K562 (cell line): ENCODE data around the gene PHLDB2. TPM values are rescaled to one million over a fixed set of nuclear protein-coding genes. Genes with fewer than 3 reads are reported as not detected.

Experiments used
- ARNT ChIP-seq, 2 experiments: fragments of 450-650 bp; IDR thresholded peaks; 2 replicates each; pipeline ENCODE4 v1.6.1; 2016; ENCODE audit warnings: mild to moderate bottlenecking in 1 of 2
- ATF1 ChIP-seq, 2 experiments: fragments of 450-650 bp in 1 of 2; IDR thresholded peaks; 2 replicates each; pipeline ENCODE4 v1.6.1; 2016; ENCODE audit warnings: missing compliant biosample characterization in 1 of 2, missing genetic modification characterization in 1 of 2
- E2F3 ChIP-seq: fragments of 250-450 bp; sonication (Bioruptor Pico); IDR thresholded peaks from 2 replicates; pipeline ENCODE4 v1.4.0; 2020; ENCODE audit warnings: mild to moderate bottlenecking
- FOXA1 ChIP-seq: fragments of 450-650 bp; IDR thresholded peaks from 2 replicates; pipeline ENCODE4 v1.6.1; 2016; ENCODE audit warnings: mild to moderate bottlenecking, borderline replicate concordance
- HCFC1 ChIP-seq: IDR thresholded peaks from 2 replicates; pipeline ENCODE4 v1.6.1; 2012; ENCODE audit warnings: low read depth, low read length, improper control_type of control experiment
- HMGN3 ChIP-seq: IDR thresholded peaks from 2 replicates; pipeline ENCODE4 v1.6.1; 2011; ENCODE audit warnings: borderline replicate concordance, low read depth, mild to moderate bottlenecking, mixed read lengths, low read length; ENCODE audit not compliant: insufficient read length; ENCODE audit errors: extremely low read depth
- NFRKB ChIP-seq: fragments of 450-650 bp; IDR thresholded peaks from 2 replicates; pipeline ENCODE4 v1.6.1; 2016; ENCODE audit warnings: low read depth
- POLR2G ChIP-seq: fragments of 200-400 bp; formaldehyde crosslinking; IDR thresholded peaks from 2 replicates; pipeline ENCODE4 v1.6.1; 2017; ENCODE audit warnings: low read depth, mild to moderate bottlenecking, antibody characterized with exemption, low read length, moderate library complexity
- RBBP5 ChIP-seq: fragments of 200-600 bp; sonication (generic); IDR thresholded peaks from 2 replicates; pipeline ENCODE4 v1.6.1; 2012; ENCODE audit warnings: borderline replicate concordance, mild to moderate bottlenecking, low read length, control low read depth, inconsistent platforms; ENCODE audit not compliant: insufficient read depth, poor library complexity, severe bottlenecking
- SMARCB1 ChIP-seq: IDR thresholded peaks from 2 replicates; pipeline ENCODE4 v1.6.1; 2011; ENCODE audit warnings: improper control_type of control experiment, low read depth; ENCODE audit not compliant: insufficient read length
- SUPT5H ChIP-seq: fragments of 450-650 bp; IDR thresholded peaks from 2 replicates; pipeline ENCODE4 v1.6.1; 2016
- ZFX ChIP-seq: sonication (generic); formaldehyde crosslinking; IDR thresholded peaks from 2 replicates; pipeline ENCODE4 v1.8.0; 2022; ENCODE audit warnings: mild to moderate bottlenecking, missing genetic modification reagents, moderate library complexity
- ZNF224 ChIP-seq: sonication (generic); formaldehyde crosslinking; IDR thresholded peaks from 2 replicates; pipeline ENCODE4 v1.8.0; 2022; ENCODE audit warnings: mild to moderate bottlenecking, missing genetic modification reagents
- polyA plus RNA-seq, 8 experiments: library from polyadenylated mRNA; depleted of rRNA in 4 of 8; stranded (reverse) in 5 of 8; unstranded in 3 of 8; fragments of >200 nt; fragmentation: Nextera tagmentation in 2 of 8; fragmentation: Illumina TruSeq in 1 of 8; extraction: Ambion mirVana in 2 of 8; extraction: Trizol in 1 of 8; gene quantifications; 2 replicates each; pipeline versions ENCODE4 v1.2.1 to v1.2.3, GENCODE V29; 2011 to 2014; ENCODE audit warnings: inconsistent platforms in 1 of 8, missing spikeins in 1 of 8
- total RNA-seq, 7 experiments: library from RNA; depleted of rRNA in 6 of 7; stranded (reverse); fragments of >200 nt in 6 of 7; fragmentation: Illumina TruSeq in 2 of 7; extraction: Trizol in 2 of 7; gene quantifications; 2 replicates each; pipeline versions ENCODE4 v1.2.1 to v1.2.3, GENCODE V29; 2011 to 2021; ENCODE audit warnings: low replicate concordance in 1 of 7
- TF ChIP-seq, protein P1 (sequence below): sonication (generic); formaldehyde crosslinking; IDR thresholded peaks from 2 replicates; pipeline ENCODE4 v1.8.0; 2022; ENCODE audit warnings: mild to moderate bottlenecking, missing genetic modification reagents
- TF ChIP-seq, protein P2 (sequence below): fragments of 250-450 bp; sonication (Bioruptor Pico); IDR thresholded peaks from 2 replicates; pipeline ENCODE4 v1.4.0; 2020; ENCODE audit warnings: mild to moderate bottlenecking
- TF ChIP-seq, protein P3 (sequence below): sonication (generic); formaldehyde crosslinking; IDR thresholded peaks from 2 replicates; pipeline ENCODE4 v1.8.0; 2022; ENCODE audit warnings: missing genetic modification reagents, mild to moderate bottlenecking, moderate library complexity, borderline replicate concordance
- TF ChIP-seq, protein P4 (sequence below): fragments of 450-650 bp; IDR thresholded peaks from 2 replicates; pipeline ENCODE4 v1.6.1; 2016
- TF ChIP-seq, protein P5 (sequence below): sonication (generic); formaldehyde crosslinking; IDR thresholded peaks from 2 replicates; pipeline ENCODE4 v1.8.1; 2023; ENCODE audit warnings: mild to moderate bottlenecking, missing genetic modification reagents

The PHLDB2 gene
- total and polyA plus RNA-seq, 9 of the 15 experiments (the other 6 are each of a cell fraction or from before 2014, with no cell fraction given), result 0.04 TPM; not detected in 8

DNA sequence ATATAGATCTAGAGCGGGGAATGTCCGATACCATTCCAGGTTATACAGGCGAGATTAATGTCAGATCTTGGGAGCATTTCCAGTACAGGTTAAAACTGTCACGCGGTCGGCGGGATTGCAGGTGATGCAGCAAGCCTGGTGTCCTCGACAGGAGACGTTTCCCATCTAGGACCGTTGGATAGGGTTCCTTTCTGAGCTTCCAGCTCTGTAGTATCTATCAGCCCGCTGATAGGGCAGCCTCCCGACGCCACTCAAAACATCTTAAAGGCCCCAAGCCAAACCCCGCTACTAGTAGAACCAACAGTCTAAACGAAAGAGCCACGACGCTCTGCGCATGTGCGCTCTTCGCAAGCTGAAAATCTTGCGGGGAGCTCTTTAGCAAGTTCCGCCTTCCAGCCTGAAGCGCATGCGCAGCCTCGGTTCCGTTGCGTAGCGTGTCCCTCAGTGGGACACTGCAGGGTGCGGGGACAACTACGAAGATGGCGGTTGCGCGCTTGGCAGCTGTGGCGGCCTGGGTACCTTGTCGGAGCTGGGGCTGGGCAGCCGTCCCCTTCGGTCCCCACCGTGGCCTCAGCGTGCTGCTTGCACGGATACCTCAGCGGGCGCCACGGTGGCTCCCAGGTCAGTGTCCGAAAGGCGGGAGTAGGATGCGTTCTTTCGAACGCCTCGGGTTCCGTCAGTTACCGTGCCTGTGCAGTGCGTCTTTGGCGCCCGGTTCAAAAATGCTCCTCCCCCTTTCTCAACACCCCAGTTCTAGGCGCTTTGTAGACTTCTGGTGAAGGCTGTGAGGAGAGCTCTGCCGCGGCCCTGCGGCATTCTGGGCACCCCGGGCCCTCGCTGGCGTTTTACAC is 119.7 kb downstream of the PHLDB2 start, which contains the start of gene ABHD10 (continued):
- TF ChIP-seq, protein P1, sequence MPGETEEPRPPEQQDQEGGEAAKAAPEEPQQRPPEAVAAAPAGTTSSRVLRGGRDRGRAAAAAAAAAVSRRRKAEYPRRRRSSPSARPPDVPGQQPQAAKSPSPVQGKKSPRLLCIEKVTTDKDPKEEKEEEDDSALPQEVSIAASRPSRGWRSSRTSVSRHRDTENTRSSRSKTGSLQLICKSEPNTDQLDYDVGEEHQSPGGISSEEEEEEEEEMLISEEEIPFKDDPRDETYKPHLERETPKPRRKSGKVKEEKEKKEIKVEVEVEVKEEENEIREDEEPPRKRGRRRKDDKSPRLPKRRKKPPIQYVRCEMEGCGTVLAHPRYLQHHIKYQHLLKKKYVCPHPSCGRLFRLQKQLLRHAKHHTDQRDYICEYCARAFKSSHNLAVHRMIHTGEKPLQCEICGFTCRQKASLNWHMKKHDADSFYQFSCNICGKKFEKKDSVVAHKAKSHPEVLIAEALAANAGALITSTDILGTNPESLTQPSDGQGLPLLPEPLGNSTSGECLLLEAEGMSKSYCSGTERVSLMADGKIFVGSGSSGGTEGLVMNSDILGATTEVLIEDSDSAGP (CRISPR knock-in tag), result no peak
- TF ChIP-seq, protein P2, sequence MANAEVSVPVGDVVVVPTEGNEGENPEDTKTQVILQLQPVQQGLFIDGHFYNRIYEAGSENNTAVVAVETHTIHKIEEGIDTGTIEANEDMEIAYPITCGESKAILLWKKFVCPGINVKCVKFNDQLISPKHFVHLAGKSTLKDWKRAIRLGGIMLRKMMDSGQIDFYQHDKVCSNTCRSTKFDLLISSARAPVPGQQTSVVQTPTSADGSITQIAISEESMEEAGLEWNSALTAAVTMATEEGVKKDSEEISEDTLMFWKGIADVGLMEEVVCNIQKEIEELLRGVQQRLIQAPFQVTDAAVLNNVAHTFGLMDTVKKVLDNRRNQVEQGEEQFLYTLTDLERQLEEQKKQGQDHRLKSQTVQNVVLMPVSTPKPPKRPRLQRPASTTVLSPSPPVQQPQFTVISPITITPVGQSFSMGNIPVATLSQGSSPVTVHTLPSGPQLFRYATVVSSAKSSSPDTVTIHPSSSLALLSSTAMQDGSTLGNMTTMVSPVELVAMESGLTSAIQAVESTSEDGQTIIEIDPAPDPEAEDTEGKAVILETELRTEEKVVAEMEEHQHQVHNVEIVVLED, result peak; percentile 27; the same call in 1 of the 2 replicates
- no peak for TF ChIP-seq E2F3 (CRISPR knock-in tag)
- TF ChIP-seq, protein P3, sequence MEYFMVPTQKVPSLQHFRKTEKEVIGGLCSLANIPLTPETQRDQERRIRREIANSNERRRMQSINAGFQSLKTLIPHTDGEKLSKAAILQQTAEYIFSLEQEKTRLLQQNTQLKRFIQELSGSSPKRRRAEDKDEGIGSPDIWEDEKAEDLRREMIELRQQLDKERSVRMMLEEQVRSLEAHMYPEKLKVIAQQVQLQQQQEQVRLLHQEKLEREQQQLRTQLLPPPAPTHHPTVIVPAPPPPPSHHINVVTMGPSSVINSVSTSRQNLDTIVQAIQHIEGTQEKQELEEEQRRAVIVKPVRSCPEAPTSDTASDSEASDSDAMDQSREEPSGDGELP, result peak; percentile 43; the same call in 1 of the 2 replicates
- no peak for TF ChIP-seq ARNT (IDR thresholded peaks at IDR 0.05)
- TF ChIP-seq, protein P4, sequence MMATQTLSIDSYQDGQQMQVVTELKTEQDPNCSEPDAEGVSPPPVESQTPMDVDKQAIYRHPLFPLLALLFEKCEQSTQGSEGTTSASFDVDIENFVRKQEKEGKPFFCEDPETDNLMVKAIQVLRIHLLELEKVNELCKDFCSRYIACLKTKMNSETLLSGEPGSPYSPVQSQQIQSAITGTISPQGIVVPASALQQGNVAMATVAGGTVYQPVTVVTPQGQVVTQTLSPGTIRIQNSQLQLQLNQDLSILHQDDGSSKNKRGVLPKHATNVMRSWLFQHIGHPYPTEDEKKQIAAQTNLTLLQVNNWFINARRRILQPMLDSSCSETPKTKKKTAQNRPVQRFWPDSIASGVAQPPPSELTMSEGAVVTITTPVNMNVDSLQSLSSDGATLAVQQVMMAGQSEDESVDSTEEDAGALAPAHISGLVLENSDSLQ, result peak; percentile 84
- TF ChIP-seq ZNF224, result no peak
- TF ChIP-seq, protein P5, sequence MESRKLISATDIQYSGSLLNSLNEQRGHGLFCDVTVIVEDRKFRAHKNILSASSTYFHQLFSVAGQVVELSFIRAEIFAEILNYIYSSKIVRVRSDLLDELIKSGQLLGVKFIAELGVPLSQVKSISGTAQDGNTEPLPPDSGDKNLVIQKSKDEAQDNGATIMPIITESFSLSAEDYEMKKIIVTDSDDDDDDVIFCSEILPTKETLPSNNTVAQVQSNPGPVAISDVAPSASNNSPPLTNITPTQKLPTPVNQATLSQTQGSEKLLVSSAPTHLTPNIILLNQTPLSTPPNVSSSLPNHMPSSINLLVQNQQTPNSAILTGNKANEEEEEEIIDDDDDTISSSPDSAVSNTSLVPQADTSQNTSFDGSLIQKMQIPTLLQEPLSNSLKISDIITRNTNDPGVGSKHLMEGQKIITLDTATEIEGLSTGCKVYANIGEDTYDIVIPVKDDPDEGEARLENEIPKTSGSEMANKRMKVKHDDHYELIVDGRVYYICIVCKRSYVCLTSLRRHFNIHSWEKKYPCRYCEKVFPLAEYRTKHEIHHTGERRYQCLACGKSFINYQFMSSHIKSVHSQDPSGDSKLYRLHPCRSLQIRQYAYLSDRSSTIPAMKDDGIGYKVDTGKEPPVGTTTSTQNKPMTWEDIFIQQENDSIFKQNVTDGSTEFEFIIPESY (CRISPR knock-in tag), result peak; percentile 93
- peak; percentile 58 for TF ChIP-seq HMGN3
- TF ChIP-seq FOXA1, result no peak
- TF ChIP-seq SUPT5H, result peak; percentile 83
- peak; percentile 94 for TF ChIP-seq POLR2G
- TF ChIP-seq NFRKB, result peak; percentile 41; the same call in 1 of the 2 replicates
- no peak for TF ChIP-seq ATF1 (CRISPR knock-in tag; IDR thresholded peaks at IDR 0.05)
- peak; percentile 71 for TF ChIP-seq ATF1 (tag; IDR thresholded peaks at IDR 0.05)
- peak; percentile 94 for TF ChIP-seq RBBP5
- no peak for TF ChIP-seq SMARCB1
- no peak for TF ChIP-seq HCFC1
- peak; percentile 86 for TF ChIP-seq ZFX (CRISPR knock-in tag)
